A673 (cell line): ENCODE data around the gene CELF1.

Experiments
- CTCF ChIP-seq: fragments of 300-800, 200-600 bp; sonication (generic); conservative IDR thresholded peaks from 2 replicates; pipeline ENCODE4 v1.5.1; 2017; ENCODE audit warnings: low read depth, mild to moderate bottlenecking, antibody characterized with exemption, low read length, moderate library complexity, mixed read lengths
- EZH2 ChIP-seq: fragments of 200-600 bp; sonication (generic); IDR thresholded peaks from 2 replicates; pipeline ENCODE4 v1.6.1; 2017; ENCODE audit warnings: borderline replicate concordance, low read depth, mild to moderate bottlenecking, mixed read lengths, antibody characterized with exemption, low read length; ENCODE audit not compliant: poor library complexity, severe bottlenecking

DNA sequence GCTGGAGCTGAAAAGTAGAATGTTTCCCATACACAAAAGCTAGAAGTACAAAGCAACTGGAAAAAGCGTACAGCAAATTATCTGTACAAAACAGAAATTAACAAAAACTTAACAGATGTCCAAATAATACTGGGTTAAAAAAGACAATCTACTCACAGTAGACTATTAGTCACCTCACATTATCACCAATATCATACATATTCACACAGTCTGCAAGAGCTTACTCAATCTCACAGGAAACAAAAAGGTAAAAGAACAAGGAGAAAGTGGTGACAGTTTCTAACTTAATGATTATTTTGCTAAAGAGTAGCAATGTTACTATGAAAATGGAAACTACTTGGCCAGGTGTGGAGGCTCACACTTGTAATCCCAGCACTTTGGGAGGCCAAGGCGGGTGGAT, 11.9 kb downstream of the CELF1 start:
- no peak for TF ChIP-seq CTCF
- no peak for TF ChIP-seq EZH2
